PC-9 (cell line): Measurements from ENCODE around the gene ERC2.

ENCODE experiments used
- EZH2 ChIP-seq: fragments of 200-600 bp; sonication (generic); IDR thresholded peaks from 2 replicates; pipeline ENCODE4 v1.8.0; 2017; ENCODE audit warnings: antibody characterized with exemption, low read depth
- TF ChIP-seq, protein P1 (sequence below): fragments of 200-600 bp; sonication (generic); conservative IDR thresholded peaks from 2 replicates; pipeline ENCODE4 v1.6.1; 2017; ENCODE audit warnings: mixed run types, antibody characterized with exemption, mild to moderate bottlenecking, moderate library complexity

DNA sequence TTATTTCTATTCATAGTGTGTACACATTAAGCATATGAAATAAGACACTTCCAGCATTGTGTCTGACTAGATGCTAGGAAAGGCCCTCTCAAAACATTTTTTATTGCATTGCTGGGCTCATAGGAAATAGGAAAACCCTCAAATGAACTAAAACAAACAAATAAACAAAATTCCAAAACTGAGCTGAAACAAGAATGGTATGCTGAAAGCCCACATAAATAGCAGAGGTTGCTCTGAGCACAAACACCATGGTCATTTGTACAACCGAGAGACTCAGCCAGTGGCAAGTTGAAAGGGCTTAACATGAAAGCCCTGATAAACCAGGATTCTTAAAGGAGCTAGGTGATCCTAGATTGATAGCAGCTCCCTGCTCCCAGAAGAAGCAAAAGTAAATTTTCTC is 671.2 kb downstream of the ERC2 start:
- TF ChIP-seq, protein P1, sequence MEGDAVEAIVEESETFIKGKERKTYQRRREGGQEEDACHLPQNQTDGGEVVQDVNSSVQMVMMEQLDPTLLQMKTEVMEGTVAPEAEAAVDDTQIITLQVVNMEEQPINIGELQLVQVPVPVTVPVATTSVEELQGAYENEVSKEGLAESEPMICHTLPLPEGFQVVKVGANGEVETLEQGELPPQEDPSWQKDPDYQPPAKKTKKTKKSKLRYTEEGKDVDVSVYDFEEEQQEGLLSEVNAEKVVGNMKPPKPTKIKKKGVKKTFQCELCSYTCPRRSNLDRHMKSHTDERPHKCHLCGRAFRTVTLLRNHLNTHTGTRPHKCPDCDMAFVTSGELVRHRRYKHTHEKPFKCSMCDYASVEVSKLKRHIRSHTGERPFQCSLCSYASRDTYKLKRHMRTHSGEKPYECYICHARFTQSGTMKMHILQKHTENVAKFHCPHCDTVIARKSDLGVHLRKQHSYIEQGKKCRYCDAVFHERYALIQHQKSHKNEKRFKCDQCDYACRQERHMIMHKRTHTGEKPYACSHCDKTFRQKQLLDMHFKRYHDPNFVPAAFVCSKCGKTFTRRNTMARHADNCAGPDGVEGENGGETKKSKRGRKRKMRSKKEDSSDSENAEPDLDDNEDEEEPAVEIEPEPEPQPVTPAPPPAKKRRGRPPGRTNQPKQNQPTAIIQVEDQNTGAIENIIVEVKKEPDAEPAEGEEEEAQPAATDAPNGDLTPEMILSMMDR = no peak
- no peak for TF ChIP-seq EZH2
